Measurements from ENCODE around the gene SERPINA12. TPM values are rescaled to one million over a fixed set of nuclear protein-coding genes. Genes with fewer than 3 reads are reported as not detected.

SERPINA12 gene
- total and polyA plus RNA-seq, 2 of the 13 experiments (the other 11 are each of a cell fraction or from before 2014, with no cell fraction given), result 0.08 TPM; not detected in 1

DNA sequence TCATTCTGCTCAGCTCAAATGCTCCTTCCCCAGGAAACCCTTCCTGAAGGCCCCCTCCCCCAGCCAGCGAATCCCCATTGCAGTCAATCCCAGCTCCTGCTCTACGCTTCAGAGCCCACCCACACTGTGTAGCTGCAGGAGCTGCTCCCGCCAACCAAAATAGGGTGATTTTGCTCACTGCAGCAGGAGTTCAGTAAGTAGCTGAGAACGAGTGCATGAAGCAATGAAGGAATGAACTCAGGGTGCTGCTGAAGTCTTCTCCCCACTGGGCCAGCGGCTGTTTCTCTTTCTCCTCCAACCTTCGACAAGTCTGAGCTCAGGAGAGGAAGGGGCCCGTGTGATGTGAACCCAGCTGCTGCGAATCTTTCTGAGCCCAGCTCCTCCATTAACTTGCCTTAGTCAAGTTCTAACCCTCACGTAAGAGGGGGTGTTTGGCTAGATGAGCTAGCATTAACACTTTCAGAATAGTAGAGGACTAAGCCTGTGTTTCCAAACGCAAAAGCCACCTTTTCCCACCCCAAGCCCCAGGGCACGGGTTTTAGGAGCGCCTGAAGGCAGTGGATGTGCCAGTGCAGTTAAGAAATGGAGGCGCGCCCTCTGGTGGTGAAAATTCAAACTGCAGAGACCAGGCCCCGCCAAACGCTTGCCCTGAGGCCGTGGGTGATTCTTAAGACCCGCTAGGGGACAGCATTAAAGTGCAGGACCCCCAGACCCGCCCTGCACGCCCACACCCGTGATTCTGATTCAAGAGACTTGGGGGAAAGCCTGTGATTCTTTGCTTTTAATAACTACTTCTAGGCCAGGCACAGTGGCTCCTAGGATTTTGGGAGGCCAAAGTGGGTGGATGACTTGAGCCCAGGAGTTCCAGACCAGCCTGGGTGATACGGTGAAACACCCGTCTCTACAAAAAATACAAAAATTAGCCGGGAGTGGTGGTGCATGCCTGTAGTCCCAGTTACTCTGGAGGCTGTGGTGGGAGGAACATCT lies 40.0 kb upstream of the SERPINA12 start (continued):
- TF ChIP-seq KDM1A (CRISPR knock-in tag; IDR thresholded peaks at IDR 0.05) (no peak), NFYB (CRISPR knock-in tag; IDR thresholded peaks at IDR 0.05) (no peak), KDM3A (CRISPR knock-in tag; IDR thresholded peaks at IDR 0.05; ENCODE audit: low read depth) (no peak), FOXA3 (CRISPR knock-in tag; IDR thresholded peaks at IDR 0.05) (no peak), MAFF (IDR thresholded peaks at IDR 0.05; ENCODE audit: low read depth, low read length) (no peak), MIER3 (CRISPR knock-in tag; IDR thresholded peaks at IDR 0.05; ENCODE audit: borderline replicate concordance) (0 out of 2 replicates have a peak, but pooled peaks have one; percentile 23), STAG1 (CRISPR knock-in tag; IDR thresholded peaks at IDR 0.05) (peak; percentile 85), KDM5B (CRISPR knock-in tag; IDR thresholded peaks at IDR 0.05; ENCODE audit: borderline replicate concordance) (no peak), ZNF317 (CRISPR knock-in tag; IDR thresholded peaks at IDR 0.05) (0 out of 2 replicates have a peak, but pooled peaks have one; percentile 24), ZNF816 (CRISPR knock-in tag; IDR thresholded peaks at IDR 0.05; ENCODE audit: borderline replicate concordance) (no peak), ZNF660 (CRISPR knock-in tag; IDR thresholded peaks at IDR 0.05; ENCODE audit: borderline replicate concordance, low read depth) (no peak), MEF2D (CRISPR knock-in tag; IDR thresholded peaks at IDR 0.05) (no peak)
- TF ChIP-seq, protein P1, sequence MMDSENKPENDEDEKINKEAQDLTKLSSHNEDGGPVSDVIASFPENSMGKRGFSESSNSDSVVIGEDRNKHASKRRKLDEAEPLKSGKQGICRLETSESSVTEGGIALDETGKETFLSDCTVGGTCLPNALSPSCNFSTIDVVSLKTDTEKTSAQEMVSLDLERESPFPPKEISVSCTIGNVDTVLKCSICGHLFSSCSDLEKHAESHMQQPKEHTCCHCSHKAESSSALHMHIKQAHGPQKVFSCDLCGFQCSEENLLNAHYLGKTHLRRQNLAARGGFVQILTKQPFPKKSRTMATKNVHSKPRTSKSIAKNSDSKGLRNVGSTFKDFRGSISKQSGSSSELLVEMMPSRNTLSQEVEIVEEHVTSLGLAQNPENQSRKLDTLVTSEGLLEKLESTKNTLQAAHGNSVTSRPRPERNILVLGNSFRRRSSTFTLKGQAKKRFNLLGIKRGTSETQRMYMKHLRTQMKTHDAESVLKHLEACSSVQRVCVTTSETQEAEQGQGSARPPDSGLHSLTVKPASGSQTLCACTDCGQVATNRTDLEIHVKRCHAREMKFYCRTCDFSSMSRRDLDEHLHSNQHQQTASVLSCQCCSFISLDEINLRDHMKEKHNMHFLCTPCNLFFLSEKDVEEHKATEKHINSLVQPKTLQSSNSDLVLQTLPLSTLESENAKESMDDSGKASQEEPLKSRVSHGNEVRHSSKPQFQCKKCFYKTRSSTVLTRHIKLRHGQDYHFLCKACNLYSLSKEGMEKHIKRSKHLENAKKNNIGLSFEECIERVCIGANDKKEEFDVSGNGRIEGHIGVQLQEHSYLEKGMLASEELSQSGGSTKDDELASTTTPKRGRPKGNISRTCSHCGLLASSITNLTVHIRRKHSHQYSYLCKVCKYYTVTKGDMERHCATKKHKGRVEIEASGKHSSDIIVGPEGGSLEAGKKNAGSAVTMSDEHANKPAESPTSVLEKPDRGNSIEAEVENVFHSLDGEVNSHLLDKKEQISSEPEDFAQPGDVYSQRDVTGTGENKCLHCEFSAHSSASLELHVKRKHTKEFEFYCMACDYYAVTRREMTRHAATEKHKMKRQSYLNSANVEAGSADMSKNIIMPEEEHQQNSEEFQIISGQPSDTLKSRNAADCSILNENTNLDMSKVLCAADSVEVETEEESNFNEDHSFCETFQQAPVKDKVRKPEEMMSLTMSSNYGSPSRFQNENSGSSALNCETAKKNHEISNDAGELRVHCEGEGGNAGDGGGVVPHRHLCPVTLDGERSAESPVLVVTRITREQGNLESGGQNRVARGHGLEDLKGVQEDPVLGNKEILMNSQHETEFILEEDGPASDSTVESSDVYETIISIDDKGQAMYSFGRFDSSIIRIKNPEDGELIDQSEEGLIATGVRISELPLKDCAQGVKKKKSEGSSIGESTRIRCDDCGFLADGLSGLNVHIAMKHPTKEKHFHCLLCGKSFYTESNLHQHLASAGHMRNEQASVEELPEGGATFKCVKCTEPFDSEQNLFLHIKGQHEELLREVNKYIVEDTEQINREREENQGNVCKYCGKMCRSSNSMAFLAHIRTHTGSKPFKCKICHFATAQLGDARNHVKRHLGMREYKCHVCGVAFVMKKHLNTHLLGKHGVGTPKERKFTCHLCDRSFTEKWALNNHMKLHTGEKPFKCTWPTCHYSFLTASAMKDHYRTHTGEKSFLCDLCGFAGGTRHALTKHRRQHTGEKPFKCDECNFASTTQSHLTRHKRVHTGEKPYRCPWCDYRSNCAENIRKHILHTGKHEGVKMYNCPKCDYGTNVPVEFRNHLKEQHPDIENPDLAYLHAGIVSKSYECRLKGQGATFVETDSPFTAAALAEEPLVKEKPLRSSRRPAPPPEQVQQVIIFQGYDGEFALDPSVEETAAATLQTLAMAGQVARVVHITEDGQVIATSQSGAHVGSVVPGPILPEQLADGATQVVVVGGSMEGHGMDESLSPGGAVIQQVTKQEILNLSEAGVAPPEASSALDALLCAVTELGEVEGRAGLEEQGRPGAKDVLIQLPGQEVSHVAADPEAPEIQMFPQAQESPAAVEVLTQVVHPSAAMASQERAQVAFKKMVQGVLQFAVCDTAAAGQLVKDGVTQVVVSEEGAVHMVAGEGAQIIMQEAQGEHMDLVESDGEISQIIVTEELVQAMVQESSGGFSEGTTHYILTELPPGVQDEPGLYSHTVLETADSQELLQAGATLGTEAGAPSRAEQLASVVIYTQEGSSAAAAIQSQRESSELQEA (CRISPR knock-in tag; IDR thresholded peaks at IDR 0.05; ENCODE audit: not compliant biosample characterization), result no peak
- TF ChIP-seq, protein P2, sequence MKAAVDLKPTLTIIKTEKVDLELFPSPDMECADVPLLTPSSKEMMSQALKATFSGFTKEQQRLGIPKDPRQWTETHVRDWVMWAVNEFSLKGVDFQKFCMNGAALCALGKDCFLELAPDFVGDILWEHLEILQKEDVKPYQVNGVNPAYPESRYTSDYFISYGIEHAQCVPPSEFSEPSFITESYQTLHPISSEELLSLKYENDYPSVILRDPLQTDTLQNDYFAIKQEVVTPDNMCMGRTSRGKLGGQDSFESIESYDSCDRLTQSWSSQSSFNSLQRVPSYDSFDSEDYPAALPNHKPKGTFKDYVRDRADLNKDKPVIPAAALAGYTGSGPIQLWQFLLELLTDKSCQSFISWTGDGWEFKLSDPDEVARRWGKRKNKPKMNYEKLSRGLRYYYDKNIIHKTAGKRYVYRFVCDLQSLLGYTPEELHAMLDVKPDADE (CRISPR knock-in tag; IDR thresholded peaks at IDR 0.05), result no peak
- TF ChIP-seq, protein P3, sequence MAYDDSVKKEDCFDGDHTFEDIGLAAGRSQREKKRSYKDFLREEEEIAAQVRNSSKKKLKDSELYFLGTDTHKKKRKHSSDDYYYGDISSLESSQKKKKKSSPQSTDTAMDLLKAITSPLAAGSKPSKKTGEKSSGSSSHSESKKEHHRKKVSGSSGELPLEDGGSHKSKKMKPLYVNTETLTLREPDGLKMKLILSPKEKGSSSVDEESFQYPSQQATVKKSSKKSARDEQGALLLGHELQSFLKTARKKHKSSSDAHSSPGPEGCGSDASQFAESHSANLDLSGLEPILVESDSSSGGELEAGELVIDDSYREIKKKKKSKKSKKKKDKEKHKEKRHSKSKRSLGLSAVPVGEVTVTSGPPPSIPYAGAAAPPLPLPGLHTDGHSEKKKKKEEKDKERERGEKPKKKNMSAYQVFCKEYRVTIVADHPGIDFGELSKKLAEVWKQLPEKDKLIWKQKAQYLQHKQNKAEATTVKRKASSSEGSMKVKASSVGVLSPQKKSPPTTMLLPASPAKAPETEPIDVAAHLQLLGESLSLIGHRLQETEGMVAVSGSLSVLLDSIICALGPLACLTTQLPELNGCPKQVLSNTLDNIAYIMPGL (CRISPR knock-in tag; IDR thresholded peaks at IDR 0.05; ENCODE audit: borderline replicate concordance in 1 of 2, low read depth in 1 of 2), result peak in 1 of 2 experiments; percentile 56; a peak in 1 of 4 replicates
- TF ChIP-seq, protein P4, sequence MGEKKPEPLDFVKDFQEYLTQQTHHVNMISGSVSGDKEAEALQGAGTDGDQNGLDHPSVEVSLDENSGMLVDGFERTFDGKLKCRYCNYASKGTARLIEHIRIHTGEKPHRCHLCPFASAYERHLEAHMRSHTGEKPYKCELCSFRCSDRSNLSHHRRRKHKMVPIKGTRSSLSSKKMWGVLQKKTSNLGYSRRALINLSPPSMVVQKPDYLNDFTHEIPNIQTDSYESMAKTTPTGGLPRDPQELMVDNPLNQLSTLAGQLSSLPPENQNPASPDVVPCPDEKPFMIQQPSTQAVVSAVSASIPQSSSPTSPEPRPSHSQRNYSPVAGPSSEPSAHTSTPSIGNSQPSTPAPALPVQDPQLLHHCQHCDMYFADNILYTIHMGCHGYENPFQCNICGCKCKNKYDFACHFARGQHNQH (CRISPR knock-in tag; IDR thresholded peaks at IDR 0.05), result no peak

Measured in HepG2 (cell line).